RWPE2 (cell line): ENCODE data around the gene UTP3.

Source experiments
- ATAC-seq: fragments of 200-7000 bp; cut with Tn5 transposase; 3 replicates; pipeline ENCODE4 v1.9.1; 2021; ENCODE audit warnings: low read depth
- DNase-seq: peaks from one replicate; pipeline ENCODE4 v3.0.0-alpha.2; 2020; ENCODE audit warnings: low spot score
- H3K27ac ChIP-seq: fragments of 450-650 bp; 2 replicates; pipeline ENCODE4 v1.5.1; 2017; ENCODE audit warnings: mild to moderate bottlenecking; ENCODE audit not compliant: poor library complexity, severe bottlenecking
- H3K27me3 ChIP-seq: fragments of 250-450 bp; sonication (Bioruptor Pico); 2 replicates; pipeline ENCODE4 v1.5.1; 2021; ENCODE audit warnings: mild to moderate bottlenecking, moderate library complexity; ENCODE audit not compliant: insufficient read depth, poor library complexity, severe bottlenecking
- H3K36me3 ChIP-seq: fragments of 250-450 bp; sonication (Bioruptor Pico); 2 replicates; pipeline ENCODE4 v1.5.1; 2020; ENCODE audit warnings: low read depth, mild to moderate bottlenecking, moderate library complexity
- H3K4me1 ChIP-seq: fragments of 250-450 bp; sonication (Bioruptor Pico); 2 replicates; pipeline ENCODE4 v1.5.1; 2021; ENCODE audit warnings: mild to moderate bottlenecking, moderate library complexity; ENCODE audit not compliant: insufficient read depth, poor library complexity, severe bottlenecking
- H3K4me3 ChIP-seq: fragments of 250-450 bp; sonication (Bioruptor Pico); 2 replicates; pipeline ENCODE4 v1.5.1; 2021; ENCODE audit warnings: mild to moderate bottlenecking, moderate library complexity; ENCODE audit not compliant: severe bottlenecking
- H3K9me3 ChIP-seq: fragments of 250-450 bp; sonication (Bioruptor Pico); 2 replicates; pipeline ENCODE4 v1.5.1; 2021; ENCODE audit warnings: mild to moderate bottlenecking, moderate library complexity; ENCODE audit not compliant: severe bottlenecking
- TF ChIP-seq, protein P1 (sequence below): fragments of 450-650 bp; IDR thresholded peaks from one replicate; pipeline ENCODE4 v1.5.1; 2017; ENCODE audit warnings: mild to moderate bottlenecking, moderate library complexity; ENCODE audit not compliant: poor library complexity, severe bottlenecking

Gene UTP3

DNA sequence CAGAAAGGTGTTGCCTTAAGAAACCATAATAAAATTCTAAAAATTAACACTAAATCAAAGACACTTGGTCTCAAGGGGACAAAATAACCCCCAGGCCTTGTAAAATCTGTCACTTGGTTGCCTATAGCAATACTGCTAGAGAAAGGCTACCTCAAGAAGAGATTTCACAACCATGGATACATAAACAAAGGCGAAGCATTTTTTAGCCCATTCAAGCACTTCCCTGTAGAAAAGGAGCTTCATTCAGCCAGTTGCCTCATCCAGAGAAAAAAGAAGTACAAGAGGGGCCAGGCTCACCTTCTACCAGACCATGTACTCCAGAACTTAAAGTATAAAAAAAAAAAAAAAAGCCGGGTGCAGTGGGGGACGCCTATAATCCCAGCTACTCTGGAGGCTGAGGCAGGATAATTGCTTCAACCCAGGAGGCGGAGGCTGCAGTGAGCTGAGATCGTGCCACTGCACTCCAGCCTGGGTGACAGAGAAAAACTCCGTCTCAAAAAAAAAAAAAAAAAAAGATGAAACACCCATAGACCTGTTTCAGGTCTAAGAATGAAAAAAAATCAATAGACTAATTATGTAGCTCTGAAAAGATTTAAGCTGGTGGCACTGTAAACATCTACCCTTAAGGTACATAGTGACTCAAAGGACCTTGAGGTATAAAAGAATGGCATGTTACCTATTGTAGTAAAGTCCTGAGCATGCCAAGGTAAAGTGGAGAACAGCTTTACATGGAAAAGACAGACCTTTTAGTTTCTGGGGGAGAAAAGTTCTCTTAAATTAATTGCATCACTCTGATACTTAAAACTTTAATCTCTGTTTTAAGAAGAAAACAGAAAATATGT lies 51.4 kb downstream of the UTP3 start:
- Histone ChIP-seq H3K9me3 (no peaks in the 10 kb centered on the region), H3K27ac (no peak overlapping the region), H3K4me1 (peaks cover 2% of the 10 kb centered on the region), H3K4me3 (no peak overlapping the region), H3K36me3 (no peaks in the 10 kb centered on the region), H3K27me3 (no peaks in the 10 kb centered on the region)
- DNase-seq (no peak), ATAC-seq (no peak)
- TF ChIP-seq, protein P1, sequence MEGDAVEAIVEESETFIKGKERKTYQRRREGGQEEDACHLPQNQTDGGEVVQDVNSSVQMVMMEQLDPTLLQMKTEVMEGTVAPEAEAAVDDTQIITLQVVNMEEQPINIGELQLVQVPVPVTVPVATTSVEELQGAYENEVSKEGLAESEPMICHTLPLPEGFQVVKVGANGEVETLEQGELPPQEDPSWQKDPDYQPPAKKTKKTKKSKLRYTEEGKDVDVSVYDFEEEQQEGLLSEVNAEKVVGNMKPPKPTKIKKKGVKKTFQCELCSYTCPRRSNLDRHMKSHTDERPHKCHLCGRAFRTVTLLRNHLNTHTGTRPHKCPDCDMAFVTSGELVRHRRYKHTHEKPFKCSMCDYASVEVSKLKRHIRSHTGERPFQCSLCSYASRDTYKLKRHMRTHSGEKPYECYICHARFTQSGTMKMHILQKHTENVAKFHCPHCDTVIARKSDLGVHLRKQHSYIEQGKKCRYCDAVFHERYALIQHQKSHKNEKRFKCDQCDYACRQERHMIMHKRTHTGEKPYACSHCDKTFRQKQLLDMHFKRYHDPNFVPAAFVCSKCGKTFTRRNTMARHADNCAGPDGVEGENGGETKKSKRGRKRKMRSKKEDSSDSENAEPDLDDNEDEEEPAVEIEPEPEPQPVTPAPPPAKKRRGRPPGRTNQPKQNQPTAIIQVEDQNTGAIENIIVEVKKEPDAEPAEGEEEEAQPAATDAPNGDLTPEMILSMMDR: no peak
